Right cardiac atrium (tissue), 5 donors: ENCODE results near the gene STIL. TPM values are rescaled to one million over a fixed set of nuclear protein-coding genes. Genes with fewer than 3 reads are reported as not detected.
"Not testable (repeated sequence)": the region's sequence is repeated elsewhere in the genome, so short reads cannot be mapped to it uniquely, and the experiment has no call there.

Experiments used
- ATAC-seq, 2 donors: fragments of 200-7000 bp; cut with Tn5 transposase; one replicate each; pipeline versions ENCODE4 v1.8.0 to v1.9.1; 2020; ENCODE audit warnings: moderate library complexity in 2 of 2, mild to moderate bottlenecking in 1 of 2
- DNase-seq, 3 donors: peaks; one replicate each; pipeline ENCODE4 v3.0.0-alpha.2; 2020
- H3K27ac ChIP-seq: one replicate; pipeline ENCODE4 v1.5.1; 2013; ENCODE audit warnings: mild to moderate bottlenecking, low read length, control low read depth, moderate library complexity
- H3K27me3 ChIP-seq: one replicate; pipeline ENCODE4 v1.6.1; 2013; ENCODE audit not compliant: control insufficient read depth, insufficient read depth
- H3K4me1 ChIP-seq: one replicate; pipeline ENCODE4 v1.6.1; 2013; ENCODE audit warnings: low read length; ENCODE audit not compliant: control insufficient read depth, insufficient read depth
- H3K4me3 ChIP-seq: one replicate; pipeline ENCODE4 v1.5.1; 2013; ENCODE audit warnings: low read length, control low read depth
- H3K9me3 ChIP-seq: one replicate; pipeline ENCODE4 v1.6.1; 2013; ENCODE audit warnings: low read length; ENCODE audit not compliant: control insufficient read depth
- WGBS: extraction: QIAGEN DNeasy Blood & Tissue Kit; methylation state at CpG from one replicate; pipeline ENCODE4 v1.1.7; 2013; 5-methylcytosine and 5-hydroxymethylcytosine counted together
- intact Hi-C, 4 donors: fragments of 100-400 bp; cut with DNase I; formaldehyde crosslinking; loops; one replicate each; pipeline versions ENCODE4 v1.11.0 to v1.14.0; 2022 to 2023
- polyA plus RNA-seq: library from polyadenylated mRNA; stranded (reverse); fragments of 200-250 nt; gene quantifications from one replicate; pipeline ENCODE4 v1.2.3, GENCODE V29; 2013
- total RNA-seq, 4 donors: library from RNA; stranded (reverse); fragmentation: NEBNext Ultra II Directional; extraction: Animal tissue kit (Norgen Biotek cat#: 25700); gene quantifications; one replicate each; pipeline ENCODE4 v1.2.1, GENCODE V29; 2021
- donor health status: healthy with polysubstance abuse.
- donor health status: DM: no; HTN: yes; CAD: no.
- donor health status: DM: no; HTN: no; CAD: no.
- donor health status: DM: no; HTN: yes; CAD: no; lungs with severe emphysema.
- donor health status: DM: yes; HTN: yes; CAD: no.

The STIL gene
- total and polyA plus RNA-seq, 5 donors = 0.27 to 0.94 (median 0.88) TPM

DNA sequence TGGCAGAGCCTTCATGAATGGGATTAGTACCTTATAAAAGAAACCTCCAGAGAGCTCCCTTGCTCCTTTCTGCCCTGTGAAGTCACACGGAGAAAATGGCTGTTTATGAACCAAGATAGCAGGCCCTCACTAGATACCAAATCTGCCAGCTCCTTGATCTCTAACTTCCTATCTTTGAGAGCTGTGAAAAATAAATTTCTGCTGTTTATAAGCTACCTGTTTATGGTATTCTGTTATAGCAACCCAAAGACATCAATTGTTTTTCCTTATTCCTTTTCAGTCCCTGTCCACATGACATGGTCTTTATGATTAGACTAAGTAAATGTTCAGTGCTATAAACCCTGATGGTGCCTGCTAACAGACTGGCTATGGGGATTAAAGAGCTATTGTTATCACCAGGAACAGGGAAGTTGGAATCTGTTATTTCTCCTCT, 9.7 kb upstream of the STIL start:
- Histone ChIP-seq H3K4me3 (no peak overlapping the region), H3K27me3 (no peaks in the 10 kb centered on the region), H3K9me3 (no peaks in the 10 kb centered on the region), H3K27ac (no peak overlapping the region), H3K4me1 (no peaks in the 10 kb centered on the region)
- intact Hi-C loops = no loop called here
- ATAC-seq = no peak
- no peak for DNase-seq
- WGBS = 17% methylated on average over 1 of the region's 1 CpG

DNA sequence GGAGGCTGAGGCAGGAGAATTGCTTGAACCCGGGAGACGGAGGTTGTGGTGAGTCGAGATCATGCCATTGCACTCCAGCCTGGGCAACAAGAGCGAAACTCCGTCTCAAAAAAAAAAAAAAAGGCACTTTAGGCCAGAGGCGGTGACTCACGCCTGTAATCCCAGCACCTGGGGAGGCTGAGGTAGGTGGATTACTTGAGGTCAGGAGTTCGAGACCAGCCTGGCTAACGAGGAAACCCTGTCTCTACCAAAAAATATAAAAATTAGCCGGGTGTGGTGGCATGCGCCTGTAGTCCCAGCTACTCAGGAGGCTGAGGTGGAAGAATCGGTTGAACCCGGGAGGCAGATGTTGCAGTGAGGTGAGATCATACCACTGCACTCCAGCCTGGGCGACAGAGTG, 6.0 kb upstream of the STIL start:
- H3K27ac ChIP-seq, H3K4me1 ChIP-seq, H3K27me3 ChIP-seq, ATAC-seq, DNase-seq, H3K9me3 ChIP-seq, H3K4me3 ChIP-seq, intact Hi-C loops: not testable (repeated sequence)
- WGBS = 85% methylated on average over 14 of the region's 14 CpGs

DNA sequence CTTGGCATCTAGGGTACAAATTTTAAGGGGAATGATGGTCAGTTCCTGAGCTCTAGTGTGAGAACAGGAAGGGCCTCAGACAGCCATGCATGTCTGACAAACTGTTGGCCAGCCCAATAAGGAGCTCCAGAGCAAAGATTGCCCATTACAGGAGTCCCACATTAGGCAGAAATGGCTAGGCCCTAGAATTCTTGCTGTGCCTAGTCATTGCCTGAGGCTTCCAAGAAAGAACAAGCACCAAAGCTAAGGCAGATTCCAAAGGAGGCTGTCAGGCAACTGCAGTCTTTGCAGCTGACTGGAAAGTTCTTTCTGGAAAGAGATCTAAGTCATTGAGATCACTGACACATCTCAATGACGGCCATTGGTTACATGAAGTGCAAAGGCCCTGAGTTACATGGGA, 3.9 kb upstream of the STIL start:
- no peak for ATAC-seq
- Histone ChIP-seq H3K4me1 (peaks cover 3% of the 10 kb centered on the region), H3K27ac (no peak overlapping the region), H3K9me3 (no peaks in the 10 kb centered on the region), H3K4me3 (no peak overlapping the region), H3K27me3 (no peaks in the 10 kb centered on the region)
- WGBS = 79% methylated on average over 1 of the region's 1 CpG
- no peak for DNase-seq
- intact Hi-C loops = no loop called here

DNA sequence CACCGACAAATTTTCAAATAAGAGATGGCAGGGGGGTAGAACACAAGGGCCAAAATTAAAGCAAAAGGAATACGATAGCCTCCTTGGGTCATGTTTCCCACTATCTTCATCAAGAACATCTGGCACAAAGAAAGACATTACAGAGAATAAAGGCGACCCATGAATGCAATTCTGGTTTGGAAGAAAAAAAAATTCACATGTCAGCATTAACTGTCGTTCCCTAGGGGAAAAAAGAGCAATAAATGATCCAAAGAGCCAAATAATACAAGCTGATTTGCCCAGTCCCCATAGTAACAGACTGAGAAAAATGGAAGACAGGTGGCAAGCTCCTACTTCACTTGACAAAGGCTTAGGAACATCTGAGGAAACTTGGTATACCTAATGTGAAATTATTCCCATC, 4.5 kb downstream of the STIL start:
- no peak for DNase-seq
- Histone ChIP-seq H3K27ac (no peak overlapping the region), H3K4me3 (no peak overlapping the region), H3K4me1 (peaks cover 3% of the 10 kb centered on the region), H3K9me3 (no peaks in the 10 kb centered on the region), H3K27me3 (no peaks in the 10 kb centered on the region)
- intact Hi-C loops = no loop called here
- ATAC-seq = no peak
- WGBS = 88% methylated on average over 4 of the region's 4 CpGs

DNA sequence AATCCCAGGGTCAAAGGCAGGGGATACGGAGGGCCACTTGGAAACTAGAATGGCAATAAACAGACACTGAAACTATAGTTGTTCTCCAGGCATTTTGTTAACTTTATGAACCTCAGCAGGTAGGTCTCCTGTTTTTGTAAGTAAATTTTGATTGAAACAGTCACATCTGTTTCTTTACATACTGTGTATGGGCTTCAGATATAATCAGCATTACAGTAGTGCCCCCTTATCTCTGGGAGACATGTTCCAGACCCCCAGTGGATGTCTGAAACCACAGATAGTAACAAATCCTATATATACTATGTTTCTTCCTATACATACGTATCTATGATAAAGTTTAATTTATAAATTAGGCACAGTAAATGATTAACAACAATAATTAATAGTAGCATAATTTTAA, 11.5 kb downstream of the STIL start:
- intact Hi-C loops = no loop called here
- no peak for DNase-seq
- ATAC-seq = no peak
- H3K27me3 ChIP-seq = no peaks in the 10 kb centered on the region
- peaks cover 1% of the 10 kb centered on the region for H3K4me1 ChIP-seq
- 97% methylated on average over 2 of the region's 2 CpGs for WGBS
- H3K27ac ChIP-seq = no peak overlapping the region
- no peak overlapping the region for H3K4me3 ChIP-seq
- H3K9me3 ChIP-seq = no peaks in the 10 kb centered on the region

DNA sequence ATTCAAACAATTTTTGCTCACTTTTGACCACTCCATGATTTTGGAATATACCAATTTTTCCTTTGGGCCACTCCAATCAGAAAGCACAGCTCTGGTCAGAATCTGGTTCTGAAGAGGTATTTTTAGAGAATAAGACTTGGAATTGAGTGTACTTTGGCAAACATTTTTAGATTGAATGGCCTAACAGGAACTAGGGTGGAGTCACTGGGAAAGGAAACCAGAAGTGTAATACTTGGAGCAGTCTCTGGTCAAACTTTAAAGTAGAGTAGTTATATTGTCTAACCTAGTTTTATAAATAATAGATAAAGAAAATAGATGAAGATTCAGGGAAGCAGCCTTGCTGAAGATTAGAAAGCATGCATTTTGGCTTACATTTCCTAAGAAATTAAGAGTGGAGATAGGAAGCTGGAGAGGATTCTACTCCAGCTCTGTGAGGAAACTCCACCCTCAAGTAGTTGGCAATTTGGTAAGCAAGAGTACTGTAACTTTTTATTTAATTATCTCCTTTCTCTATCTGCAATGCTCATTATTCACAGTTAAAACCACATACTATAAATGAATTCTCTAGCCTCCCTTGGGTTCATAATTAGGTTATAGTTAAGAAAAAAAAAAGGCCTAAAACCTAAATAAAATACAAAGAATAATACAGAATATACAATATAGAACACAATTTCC, 15.8 kb downstream of the STIL start:
- intact Hi-C loops = no loop called here
- Histone ChIP-seq H3K4me1 (peaks cover 2% of the 10 kb centered on the region), H3K9me3 (no peaks in the 10 kb centered on the region), H3K27me3 (no peaks in the 10 kb centered on the region), H3K4me3 (no peak overlapping the region), H3K27ac (no peak overlapping the region)
- ATAC-seq = peak; percentile 87 to 94
- no peak for DNase-seq

DNA sequence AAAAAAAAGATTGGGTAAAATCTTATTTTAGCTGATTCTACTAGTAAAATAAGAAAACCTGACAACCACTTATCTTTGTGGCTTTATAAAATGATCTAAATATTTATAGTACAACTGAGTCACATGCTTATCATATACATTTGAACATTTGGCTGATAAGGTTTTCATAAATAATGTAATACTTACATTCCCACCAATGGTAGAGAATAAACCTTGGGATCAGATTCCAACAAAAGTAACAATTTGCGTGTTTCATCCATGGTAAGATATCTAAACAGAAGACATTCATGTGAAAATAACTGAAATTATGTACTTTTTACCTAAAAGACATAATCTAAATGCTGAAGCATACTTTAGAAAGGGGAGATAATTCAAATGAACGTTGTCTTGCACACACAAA, 18.4 kb downstream of the STIL start:
- WGBS = 90% methylated on average over 2 of the region's 2 CpGs
- Histone ChIP-seq H3K27me3 (no peaks in the 10 kb centered on the region), H3K9me3 (no peaks in the 10 kb centered on the region), H3K27ac (no peak overlapping the region), H3K4me1 (peaks cover 2% of the 10 kb centered on the region), H3K4me3 (no peak overlapping the region)
- ATAC-seq (no peak), DNase-seq (no peak)
- intact Hi-C loops = no loop called here

DNA sequence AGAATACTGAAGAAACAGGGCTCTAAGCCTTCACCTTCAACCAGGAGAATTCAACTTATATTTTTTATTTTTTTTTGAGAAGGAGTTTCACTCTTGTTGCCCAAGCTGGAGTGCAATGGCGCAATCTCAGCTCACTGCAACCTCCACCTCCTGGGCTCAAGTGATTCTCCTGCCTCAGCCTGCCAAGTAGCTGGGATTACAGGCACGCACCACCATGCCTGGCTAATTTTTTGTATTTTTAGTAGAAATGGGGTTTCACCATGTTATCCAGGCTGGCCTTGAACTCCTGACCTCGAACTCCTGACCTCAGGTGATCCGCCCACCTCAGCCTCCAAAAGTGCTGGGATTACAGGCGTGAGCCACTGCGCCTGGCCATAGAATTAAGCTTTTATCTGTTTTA, 19.1 kb downstream of the STIL start:
- H3K27ac ChIP-seq, ATAC-seq, intact Hi-C loops, H3K4me1 ChIP-seq, H3K4me3 ChIP-seq, DNase-seq, H3K9me3 ChIP-seq, H3K27me3 ChIP-seq: not testable (repeated sequence)
- 97% methylated on average over 6 of the region's 6 CpGs for WGBS

DNA sequence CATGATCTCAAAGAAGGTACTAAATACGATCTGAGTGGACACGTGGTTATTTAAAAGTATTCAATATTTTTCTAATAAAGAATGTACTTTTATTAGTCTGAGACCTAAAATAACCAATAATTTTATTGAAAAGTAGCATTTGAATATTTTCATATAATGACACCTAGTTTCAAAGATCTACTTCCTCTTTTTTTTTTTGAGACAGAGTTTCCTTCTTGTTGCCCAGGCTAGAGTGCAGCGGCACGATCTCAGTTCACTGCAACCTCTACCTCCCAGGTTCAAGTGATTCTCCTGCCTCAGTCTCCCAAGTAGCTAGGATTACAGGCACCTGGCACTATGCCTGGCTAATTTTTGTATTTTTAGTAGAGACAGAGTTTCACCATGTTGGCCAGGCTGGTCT, 25.8 kb downstream of the STIL start:
- ATAC-seq, H3K9me3 ChIP-seq, H3K27me3 ChIP-seq, H3K4me1 ChIP-seq, H3K27ac ChIP-seq, H3K4me3 ChIP-seq, intact Hi-C loops, DNase-seq: not testable (repeated sequence)
- WGBS = 86% methylated on average over 4 of the region's 4 CpGs

DNA sequence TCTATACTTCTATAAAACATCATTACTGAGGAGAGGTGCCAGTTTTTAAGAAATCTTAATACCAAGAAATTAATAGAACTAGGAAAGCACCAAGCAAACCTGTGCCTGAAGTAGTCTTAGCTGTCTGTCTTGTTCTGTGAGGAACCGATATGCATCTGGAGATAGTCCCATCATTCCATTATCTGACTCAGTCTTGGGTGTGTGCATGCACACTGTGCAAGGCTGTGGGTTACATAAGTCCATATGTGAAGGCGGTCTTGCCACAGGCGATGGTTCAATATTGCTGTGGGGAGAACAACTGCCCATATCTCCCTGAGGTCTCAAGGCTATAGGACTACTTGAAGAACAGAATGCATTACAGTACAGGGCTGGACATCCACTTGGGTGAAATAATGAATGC, 33.8 kb downstream of the STIL start:
- Histone ChIP-seq H3K9me3 (no peaks in the 10 kb centered on the region), H3K4me3 (no peak overlapping the region), H3K27me3 (no peaks in the 10 kb centered on the region), H3K27ac (no peak overlapping the region), H3K4me1 (no peaks in the 10 kb centered on the region)
- WGBS = 98% methylated on average over 3 of the region's 3 CpGs
- intact Hi-C loops = no loop called here
- ATAC-seq = no peak
- no peak for DNase-seq

DNA sequence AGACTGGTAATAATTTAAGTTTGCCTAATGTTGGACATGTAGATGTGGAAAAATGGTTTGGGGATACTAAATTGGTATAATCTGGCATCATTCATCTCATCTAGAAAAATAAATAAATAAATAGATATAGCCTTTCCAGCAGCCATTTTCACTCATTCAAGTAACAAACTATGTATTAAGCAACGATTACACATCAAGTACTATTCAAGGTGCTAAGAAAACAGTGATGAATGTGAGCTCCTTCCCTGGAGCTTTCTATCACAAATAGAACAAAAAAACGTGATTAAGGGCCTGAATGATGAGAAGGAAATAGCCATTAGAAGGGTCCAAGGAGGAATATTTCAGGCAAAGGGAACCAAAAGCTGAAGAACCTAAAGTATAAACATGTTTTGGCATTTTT, 37.1 kb downstream of the STIL start:
- intact Hi-C loops = no loop called here
- H3K4me3 ChIP-seq = no peak overlapping the region

DNA sequence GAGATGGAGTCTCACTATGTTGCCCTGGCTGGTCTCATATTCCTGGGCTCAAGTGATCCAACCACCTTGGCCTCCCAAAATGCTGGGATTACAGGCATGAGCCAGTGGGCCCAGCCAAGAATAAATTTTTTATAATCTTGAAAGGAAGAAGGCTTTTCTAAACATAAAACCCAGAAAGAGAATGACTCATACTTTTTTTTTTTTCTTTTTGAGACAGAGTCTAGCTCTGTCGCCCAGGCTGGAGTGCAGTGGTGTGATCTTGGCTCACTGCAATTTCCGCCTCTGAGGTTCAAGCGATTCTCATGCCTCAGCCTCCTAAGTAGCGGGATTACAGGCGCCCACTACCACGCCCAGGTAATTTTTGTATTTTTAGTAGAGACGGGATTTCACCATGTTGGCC, 38.1 kb downstream of the STIL start:
- H3K9me3 ChIP-seq, ATAC-seq, H3K4me3 ChIP-seq, H3K27me3 ChIP-seq, H3K27ac ChIP-seq, intact Hi-C loops, DNase-seq, H3K4me1 ChIP-seq: not testable (repeated sequence)
- WGBS = 94% methylated on average over 7 of the region's 7 CpGs

More for the DNA sequence above, 37.1 kb downstream of the STIL start:
- DNase-seq (no peak), ATAC-seq (no peak)
- H3K27me3 ChIP-seq = no peaks in the 10 kb centered on the region
- H3K9me3 ChIP-seq = no peaks in the 10 kb centered on the region
- WGBS = 87% methylated on average over 2 of the region's 2 CpGs
- no peak overlapping the region for H3K27ac ChIP-seq
- H3K4me1 ChIP-seq = no peaks in the 10 kb centered on the region
